Stimulated activated CD4-positive, alpha-beta T cell treated with anti-CD3 and anti-CD28 coated beads, TNF-alpha, amount 100 ng/mL, for 1 hour (primary cell): ENCODE data around the gene CENPP.

Source experiments
- DNase-seq, 3 donors: peaks; one replicate each; pipeline ENCODE4 v3.0.0-alpha.2; 2020; ENCODE audit warnings: low read depth in 3 of 3, low spot score in 1 of 3

CENPP gene

GRCh38 chr9:92474587-92474986 lies 148.8 kb downstream of the CENPP start:
- DNase-seq = no peak

- DNase-seq = no peak
Observed at GRCh38 chr9:92476962-92477361, 151.2 kb downstream of the CENPP start.

- DNase-seq = no peak
Observed at GRCh38 chr9:92478783-92479182, 153.0 kb downstream of the CENPP start.

- no peak for DNase-seq
Observed at GRCh38 chr9:92479346-92479745, 153.6 kb downstream of the CENPP start.

GRCh38 chr9:92480291-92480771 lies 154.6 kb downstream of the CENPP start:
- no peak for DNase-seq

GRCh38 chr9:92480986-92481633 lies 155.4 kb downstream of the CENPP start:
- no peak for DNase-seq

GRCh38 chr9:92482329-92482728 lies 156.6 kb downstream of the CENPP start, which contains the start of gene ASPN:
ASPN (minus strand) TSS chr9:92482506.
- no peak for DNase-seq

GRCh38 chr9:92482805-92483204 lies 157.1 kb downstream of the CENPP start:
- DNase-seq = no peak

- DNase-seq = no peak
Observed at GRCh38 chr9:92483627-92484545, 158.1 kb downstream of the CENPP start.

- no peak for DNase-seq
Observed at GRCh38 chr9:92484563-92484962, 158.8 kb downstream of the CENPP start.

GRCh38 chr9:92486371-92486770 lies 160.6 kb downstream of the CENPP start:
- no peak for DNase-seq

GRCh38 chr9:92488681-92489550 lies 163.2 kb downstream of the CENPP start:
- DNase-seq = no peak

GRCh38 chr9:92492781-92493401 lies 167.1 kb downstream of the CENPP start:
- DNase-seq = no peak

- DNase-seq = no peak
Observed at GRCh38 chr9:92493749-92494387, 168.1 kb downstream of the CENPP start.

- no peak for DNase-seq
Observed at GRCh38 chr9:92494856-92495255, 169.1 kb downstream of the CENPP start.

- DNase-seq = no peak
Observed at GRCh38 chr9:92496396-92497176, 170.8 kb downstream of the CENPP start.

GRCh38 chr9:92499701-92500100 lies 173.9 kb downstream of the CENPP start:
- DNase-seq = no peak

GRCh38 chr9:92500725-92501124 lies 175.0 kb downstream of the CENPP start:
- DNase-seq = no peak

- DNase-seq = no peak
Observed at GRCh38 chr9:92501671-92502393, 176.1 kb downstream of the CENPP start.
